Measurements from ENCODE around the gene GRB2. TPM values are rescaled to one million over a fixed set of nuclear protein-coding genes. Genes with fewer than 3 reads are reported as not detected.

The GRB2 gene
- total RNA-seq, 2 experiments from 2014 or later: 167 to 179 TPM

DNA sequence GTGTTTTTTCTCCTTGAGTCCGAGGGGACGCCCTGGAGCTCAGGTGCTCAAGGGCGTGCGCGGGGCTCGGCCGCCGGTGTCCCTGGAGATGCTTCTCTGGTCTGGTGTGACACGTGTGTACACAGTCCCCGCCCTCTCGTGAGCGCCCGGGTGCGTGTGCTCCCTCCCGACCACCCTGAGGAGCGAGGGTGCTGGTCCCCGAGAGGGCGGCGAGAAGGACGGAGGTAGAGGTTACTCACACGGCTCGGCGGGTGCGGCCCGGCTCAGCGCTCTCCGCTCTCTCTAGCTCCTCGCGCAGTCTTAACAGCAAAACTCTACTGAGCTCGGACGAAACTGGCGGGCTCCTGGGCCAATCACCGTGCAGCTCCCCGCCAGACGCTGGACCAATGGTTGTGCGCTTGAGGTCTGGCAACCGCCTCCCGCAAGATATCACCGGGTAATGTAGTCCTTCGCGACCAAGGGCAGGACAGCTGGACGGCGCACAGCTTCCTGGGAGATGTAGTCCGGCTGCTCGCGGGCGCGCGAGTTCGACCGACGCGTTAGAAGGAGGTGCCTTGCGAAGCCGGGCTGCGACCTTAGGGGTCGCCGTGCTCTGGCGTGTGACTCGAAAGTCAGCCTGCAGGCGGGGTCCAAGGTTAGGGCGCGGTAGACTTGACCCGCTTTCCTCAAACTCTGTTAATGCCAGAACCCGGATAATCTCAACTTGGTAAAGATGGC is 116.2 kb downstream of the GRB2 start, which contains the start of gene SLC25A19:
Gene SLC25A19 (minus strand): TSS at position 319 of the 717 bp plus-strand sequence. CDS start 2,669 bp downstream, outside the sequence.
- peak; percentile 99 for DNase-seq
- ChIA-PET POLR2A (interaction anchor here (0.6 to 7.1 kb wide), 22 partner anchors 11 to 257 kb away, joined by 3 to 78 read pairs (median 4); partner anchors contain the start of genes GGA3, GRB2, JPT1 and MIF4GD), CTCF (interaction anchor here (0.6 to 4.7 kb wide), 30 partner anchors 8 to 343 kb away, joined by 3 to 45 read pairs (median 3); partner anchors contain the start of genes GRB2, MIF4GD and TMEM94)

DNA sequence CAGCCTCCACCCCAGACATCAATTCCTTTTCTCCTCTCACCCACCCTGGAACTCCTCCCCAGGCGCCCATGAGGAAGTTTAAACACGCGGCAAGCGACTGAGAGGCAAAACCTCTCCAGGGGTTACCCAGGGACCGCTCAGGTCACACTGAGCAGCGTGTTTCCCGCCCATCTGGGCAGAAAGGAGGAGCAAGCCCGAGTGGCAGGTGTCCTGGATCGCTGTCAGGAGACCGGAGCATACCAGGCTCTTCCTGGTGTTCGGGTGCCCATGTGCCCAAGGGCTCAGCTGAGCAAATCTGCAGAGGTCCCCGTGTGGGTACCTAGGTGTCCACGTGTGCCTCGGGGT is 116.7 kb downstream of the GRB2 start:
- no peaks in the 10 kb centered on the region for H3K27me3 Mint-ChIP-seq
- ChIA-PET CTCF (interaction anchor here (0.6 to 4.7 kb wide), 28 partner anchors 8 to 344 kb away, joined by 3 to 45 read pairs (median 3); partner anchors contain the start of genes GRB2, MIF4GD and TMEM94), POLR2A (interaction anchor here (0.7 to 7.1 kb wide), 18 partner anchors 11 to 168 kb away, joined by 3 to 78 read pairs (median 6); partner anchors contain the start of genes GGA3, GRB2, MIF4GD and MRPS7)
- intact Hi-C loops (cut with micrococcal nuclease): loop anchor here (2.0 kb wide), 1 partner anchor 116 kb away; the partner anchor contains the start of gene GRB2
- H3K4me1 Mint-ChIP-seq (ENCODE audit: low read depth): peaks cover 24% of the 10 kb centered on the region
- H3K36me3 Mint-ChIP-seq (ENCODE audit: low read depth): peaks cover 27% of the 10 kb centered on the region
- H3K4me3 Mint-ChIP-seq: peak overlapping the region; percentile 89
- ATAC-seq: peak; percentile 7
- TF ChIP-seq, protein P1, sequence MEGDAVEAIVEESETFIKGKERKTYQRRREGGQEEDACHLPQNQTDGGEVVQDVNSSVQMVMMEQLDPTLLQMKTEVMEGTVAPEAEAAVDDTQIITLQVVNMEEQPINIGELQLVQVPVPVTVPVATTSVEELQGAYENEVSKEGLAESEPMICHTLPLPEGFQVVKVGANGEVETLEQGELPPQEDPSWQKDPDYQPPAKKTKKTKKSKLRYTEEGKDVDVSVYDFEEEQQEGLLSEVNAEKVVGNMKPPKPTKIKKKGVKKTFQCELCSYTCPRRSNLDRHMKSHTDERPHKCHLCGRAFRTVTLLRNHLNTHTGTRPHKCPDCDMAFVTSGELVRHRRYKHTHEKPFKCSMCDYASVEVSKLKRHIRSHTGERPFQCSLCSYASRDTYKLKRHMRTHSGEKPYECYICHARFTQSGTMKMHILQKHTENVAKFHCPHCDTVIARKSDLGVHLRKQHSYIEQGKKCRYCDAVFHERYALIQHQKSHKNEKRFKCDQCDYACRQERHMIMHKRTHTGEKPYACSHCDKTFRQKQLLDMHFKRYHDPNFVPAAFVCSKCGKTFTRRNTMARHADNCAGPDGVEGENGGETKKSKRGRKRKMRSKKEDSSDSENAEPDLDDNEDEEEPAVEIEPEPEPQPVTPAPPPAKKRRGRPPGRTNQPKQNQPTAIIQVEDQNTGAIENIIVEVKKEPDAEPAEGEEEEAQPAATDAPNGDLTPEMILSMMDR (IDR thresholded peaks at IDR 0.05): no peak
- peak; percentile 62 for DNase-seq
- peak overlapping the region; percentile 100 for H3K27ac Mint-ChIP-seq
- no peaks in the 10 kb centered on the region for H3K9me3 Mint-ChIP-seq

More for the DNA sequence above, 116.2 kb downstream of the GRB2 start, which contains the start of gene SLC25A19:
- peak; percentile 93 for ATAC-seq
- intact Hi-C loops (cut with micrococcal nuclease): loop anchor here (2.0 kb wide), 1 partner anchor 116 kb away; the partner anchor contains the start of gene GRB2
- TF ChIP-seq, protein P1 (IDR thresholded peaks at IDR 0.05): no peak
- H3K4me3 Mint-ChIP-seq: peak within 1 kb of the TSS; percentile 89
- H3K27me3 Mint-ChIP-seq: no peaks in the 10 kb centered on the region
- no peaks in the 10 kb centered on the region for H3K9me3 Mint-ChIP-seq
- peaks cover 27% of the 10 kb centered on the region for H3K36me3 Mint-ChIP-seq (ENCODE audit: low read depth)
- H3K27ac Mint-ChIP-seq: peak within 1 kb of the TSS; percentile 100
- peaks cover 26% of the 10 kb centered on the region for H3K4me1 Mint-ChIP-seq (ENCODE audit: low read depth)

DNA sequence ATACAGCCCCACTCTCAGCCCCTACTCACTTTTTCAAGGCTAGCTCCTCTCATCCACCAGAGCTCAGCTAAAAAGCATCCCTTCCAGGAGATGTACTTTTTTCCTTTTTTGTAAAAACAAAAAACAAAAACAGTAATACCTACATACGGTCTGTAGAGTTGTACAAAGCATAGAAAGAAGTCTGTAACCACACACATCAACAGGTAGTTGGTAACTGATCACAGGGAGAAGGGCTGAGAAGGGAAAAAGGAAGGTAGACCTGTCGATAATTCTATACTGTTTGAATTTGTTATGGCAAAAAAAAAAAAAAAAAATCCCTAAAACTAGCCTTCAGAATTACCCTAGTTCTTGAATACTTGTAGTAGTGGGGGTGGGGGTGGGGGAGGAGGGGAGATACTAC is 117.1 kb downstream of the GRB2 start:
- ChIA-PET CTCF (interaction anchor here (0.9 to 4.7 kb wide), 11 partner anchors 9 to 174 kb away, joined by 3 to 45 read pairs (median 5); partner anchors contain the start of genes MIF4GD and TMEM94), POLR2A (interaction anchor here (1.0 to 7.1 kb wide), 13 partner anchors 10 to 123 kb away, joined by 3 to 78 read pairs (median 7); partner anchors contain the start of genes GGA3, MIF4GD and MRPS7)
- Mint-ChIP-seq H3K4me3 (peak overlapping the region; percentile 89), H3K4me1 (ENCODE audit: low read depth) (peaks cover 27% of the 10 kb centered on the region), H3K36me3 (ENCODE audit: low read depth) (peaks cover 31% of the 10 kb centered on the region), H3K27ac (peak overlapping the region; percentile 100), H3K27me3 (no peaks in the 10 kb centered on the region), H3K9me3 (no peaks in the 10 kb centered on the region)
- intact Hi-C loops (cut with micrococcal nuclease): loop anchor here (2.0 kb wide), 1 partner anchor 116 kb away; the partner anchor contains the start of gene GRB2
- TF ChIP-seq, protein P1 (IDR thresholded peaks at IDR 0.05): no peak
- no peak for ATAC-seq
- no peak for DNase-seq

DNA sequence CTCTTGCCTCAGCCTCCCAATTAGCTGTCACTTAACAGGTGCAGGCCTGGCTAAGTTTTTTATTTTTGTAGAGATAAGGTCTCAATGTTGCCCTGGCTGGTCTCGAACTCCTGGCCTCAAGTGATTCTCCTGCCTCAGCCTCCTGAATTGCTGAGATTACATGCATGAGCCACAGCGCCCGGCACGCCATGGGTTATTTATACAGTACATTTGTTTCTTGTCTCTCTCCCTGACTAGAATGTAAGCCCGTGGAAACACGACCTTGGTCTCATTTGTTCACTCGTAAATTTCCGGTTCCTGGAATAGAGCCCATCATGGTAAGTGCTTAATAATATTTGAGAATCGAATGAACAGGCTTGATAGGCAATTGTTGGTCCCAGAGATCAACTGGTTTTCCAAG is 118.3 kb downstream of the GRB2 start:
- DNase-seq (no peak), ATAC-seq (no peak)
- peak overlapping the region; percentile 89 for H3K4me3 Mint-ChIP-seq
- no peaks in the 10 kb centered on the region for H3K27me3 Mint-ChIP-seq
- no peaks in the 10 kb centered on the region for H3K9me3 Mint-ChIP-seq
- H3K36me3 Mint-ChIP-seq (ENCODE audit: low read depth): peaks cover 33% of the 10 kb centered on the region
- peaks cover 27% of the 10 kb centered on the region for H3K4me1 Mint-ChIP-seq (ENCODE audit: low read depth)
- no peak overlapping the region for H3K27ac Mint-ChIP-seq
- intact Hi-C loops (cut with micrococcal nuclease): no loop called here
- TF ChIP-seq, protein P1 (IDR thresholded peaks at IDR 0.05): no peak
- POLR2A ChIA-PET: interaction anchor here (0.7 to 7.1 kb wide), 2 partner anchors 16 to 458 kb away, joined by 3 to 78 read pairs; partner anchors contain the start of gene MIF4GD
- CTCF ChIA-PET: interaction anchor here (4.7 kb wide), 1 partner anchor 125 kb away, joined by 45 read pairs; no protein-coding TSS in a partner anchor
